Kidney epithelial cell (primary cell): Measurements from ENCODE around the gene ABHD8. TPM values are rescaled to one million over a fixed set of nuclear protein-coding genes. Genes with fewer than 3 reads are reported as not detected.

Source experiments
- DNase-seq: peaks from one replicate; pipeline ENCODE4 v3.0.0-alpha.2; 2010; ENCODE audit warnings: low read depth
- H3K27me3 ChIP-seq: 2 replicates; pipeline ENCODE4 v1.6.0; 2011; ENCODE audit warnings: low read length; ENCODE audit not compliant: control insufficient read depth, insufficient read depth
- H3K36me3 ChIP-seq: 2 replicates; pipeline ENCODE4 v1.5.1; 2011; ENCODE audit warnings: low read length; ENCODE audit not compliant: control insufficient read depth, insufficient read depth
- H3K4me3 ChIP-seq: 2 replicates; pipeline ENCODE4 v1.5.1; 2011; ENCODE audit warnings: low read depth, mild to moderate bottlenecking, control low read depth, low read length
- total RNA-seq: library from RNA; depleted of rRNA; stranded (reverse); fragments of >200 nt; gene quantifications from 2 replicates; pipeline ENCODE4 v1.2.3, GENCODE V29; 2015
- TF ChIP-seq, protein P1 (sequence below): IDR thresholded peaks from 2 replicates; pipeline ENCODE4 v1.5.1; 2011; ENCODE audit warnings: mild to moderate bottlenecking, moderate library complexity, low read length, control low read depth, inconsistent platforms; ENCODE audit not compliant: insufficient read depth, poor library complexity, severe bottlenecking

The ABHD8 gene
- total RNA-seq, 1 donor from 2014 or later = 18.6 TPM

DNA sequence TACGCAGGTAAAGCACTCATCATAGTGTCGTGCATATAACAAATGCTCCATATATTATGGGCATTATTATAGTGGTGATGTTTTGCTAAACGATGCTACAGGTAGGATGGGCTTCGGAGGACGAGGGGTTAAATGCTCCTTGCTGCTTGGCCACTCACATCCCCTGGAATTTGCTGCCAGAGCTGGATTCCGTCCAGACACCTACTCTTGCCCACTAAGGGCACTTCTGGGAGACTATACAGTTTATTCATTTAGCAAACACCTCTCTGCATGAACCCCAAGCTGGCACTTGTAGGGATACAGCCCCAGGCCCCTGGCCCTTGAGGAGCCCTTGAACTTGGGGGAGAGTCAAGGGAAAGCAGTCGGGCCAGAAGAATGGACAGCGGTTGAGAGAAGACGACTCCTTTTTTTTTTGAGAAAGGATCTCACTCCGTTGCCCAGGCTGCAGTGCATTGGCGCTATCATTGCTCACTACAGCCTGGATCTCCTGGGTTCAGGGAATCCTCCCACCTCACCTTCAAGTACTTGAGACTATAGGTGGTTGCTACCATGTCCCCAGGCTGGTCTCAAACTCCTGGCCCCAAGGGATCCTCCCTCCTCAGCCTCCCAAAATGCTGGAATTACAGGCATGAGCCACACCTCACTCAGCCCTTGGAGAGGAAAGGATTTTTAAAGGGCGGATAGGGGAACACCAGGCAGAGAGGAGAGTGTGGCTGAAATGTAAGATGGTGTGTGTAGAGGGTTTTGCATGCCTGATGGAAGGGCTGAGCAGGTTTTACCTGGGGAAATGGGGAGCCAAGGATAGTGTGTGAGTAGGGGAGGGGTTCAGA is 1.4 kb upstream of the ABHD8 start:
- no peaks in the 10 kb centered on the region for H3K27me3 ChIP-seq
- DNase-seq = no peak
- H3K4me3 ChIP-seq = no peak overlapping the region
- TF ChIP-seq, protein P1, sequence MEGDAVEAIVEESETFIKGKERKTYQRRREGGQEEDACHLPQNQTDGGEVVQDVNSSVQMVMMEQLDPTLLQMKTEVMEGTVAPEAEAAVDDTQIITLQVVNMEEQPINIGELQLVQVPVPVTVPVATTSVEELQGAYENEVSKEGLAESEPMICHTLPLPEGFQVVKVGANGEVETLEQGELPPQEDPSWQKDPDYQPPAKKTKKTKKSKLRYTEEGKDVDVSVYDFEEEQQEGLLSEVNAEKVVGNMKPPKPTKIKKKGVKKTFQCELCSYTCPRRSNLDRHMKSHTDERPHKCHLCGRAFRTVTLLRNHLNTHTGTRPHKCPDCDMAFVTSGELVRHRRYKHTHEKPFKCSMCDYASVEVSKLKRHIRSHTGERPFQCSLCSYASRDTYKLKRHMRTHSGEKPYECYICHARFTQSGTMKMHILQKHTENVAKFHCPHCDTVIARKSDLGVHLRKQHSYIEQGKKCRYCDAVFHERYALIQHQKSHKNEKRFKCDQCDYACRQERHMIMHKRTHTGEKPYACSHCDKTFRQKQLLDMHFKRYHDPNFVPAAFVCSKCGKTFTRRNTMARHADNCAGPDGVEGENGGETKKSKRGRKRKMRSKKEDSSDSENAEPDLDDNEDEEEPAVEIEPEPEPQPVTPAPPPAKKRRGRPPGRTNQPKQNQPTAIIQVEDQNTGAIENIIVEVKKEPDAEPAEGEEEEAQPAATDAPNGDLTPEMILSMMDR = no peak
- H3K36me3 ChIP-seq = peaks cover 1% of the 10 kb centered on the region

DNA sequence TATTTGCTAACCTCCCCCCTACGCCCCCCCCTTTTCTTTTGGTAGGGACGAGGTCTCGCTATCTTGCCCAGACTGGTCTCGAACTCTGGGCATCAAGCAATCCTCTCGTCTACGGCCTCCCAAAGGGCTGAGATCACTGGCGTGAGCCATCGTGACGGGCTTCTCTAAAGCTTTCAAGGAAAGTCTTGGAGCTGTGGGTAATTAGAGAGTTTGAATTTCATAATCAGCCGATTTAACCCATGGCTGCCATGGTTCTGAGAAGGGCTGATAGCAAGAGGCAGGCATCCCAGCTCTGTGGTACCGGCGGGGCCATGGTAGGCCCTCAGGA is 679 bp upstream of the ABHD8 start:
- peaks cover 1% of the 10 kb centered on the region for H3K36me3 ChIP-seq
- no peak for DNase-seq
- TF ChIP-seq, protein P1 = no peak
- no peak overlapping the region for H3K4me3 ChIP-seq
- no peaks in the 10 kb centered on the region for H3K27me3 ChIP-seq

DNA sequence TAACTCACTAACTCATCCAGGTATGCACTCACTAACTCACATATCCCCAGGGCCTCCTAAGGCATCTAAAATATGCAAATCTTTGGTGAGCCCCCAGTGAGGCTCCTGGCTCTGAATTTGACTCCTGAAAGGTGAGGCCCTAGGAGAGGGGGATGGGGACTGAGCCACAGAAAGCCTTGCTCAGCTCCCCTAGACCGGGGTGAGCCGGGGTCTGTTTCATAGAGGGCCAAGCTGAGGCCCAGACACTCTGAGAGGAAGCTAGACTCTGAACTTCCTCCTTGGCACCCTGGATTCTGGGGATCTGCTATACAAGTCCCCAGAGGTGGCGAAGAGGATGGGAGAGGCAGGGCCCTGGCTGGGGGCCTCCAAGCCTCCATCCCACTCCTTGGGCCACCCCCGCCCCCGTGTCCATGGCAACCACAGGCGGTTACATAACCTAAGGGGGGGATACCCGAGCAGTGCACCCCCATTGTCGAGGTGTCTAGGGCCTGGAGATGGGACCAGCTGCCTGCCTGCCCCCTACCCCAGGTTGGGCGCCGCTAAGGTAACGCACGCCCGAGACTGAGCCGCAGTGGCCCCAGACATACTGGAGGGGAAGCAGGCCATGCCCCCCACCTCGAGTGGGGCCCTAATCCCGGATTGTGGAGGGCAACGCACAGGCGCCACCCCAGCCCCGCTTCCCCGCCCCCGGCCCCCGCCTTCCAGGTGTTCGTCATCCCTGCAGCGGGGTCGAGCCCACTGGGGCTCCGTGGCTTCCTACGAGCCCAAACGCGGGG is 646 bp downstream of the ABHD8 start:
- DNase-seq = no peak
- H3K27me3 ChIP-seq = no peaks in the 10 kb centered on the region
- TF ChIP-seq, protein P1 = no peak
- peak overlapping the region; percentile 70 for H3K4me3 ChIP-seq
- H3K36me3 ChIP-seq = peaks cover 3% of the 10 kb centered on the region

DNA sequence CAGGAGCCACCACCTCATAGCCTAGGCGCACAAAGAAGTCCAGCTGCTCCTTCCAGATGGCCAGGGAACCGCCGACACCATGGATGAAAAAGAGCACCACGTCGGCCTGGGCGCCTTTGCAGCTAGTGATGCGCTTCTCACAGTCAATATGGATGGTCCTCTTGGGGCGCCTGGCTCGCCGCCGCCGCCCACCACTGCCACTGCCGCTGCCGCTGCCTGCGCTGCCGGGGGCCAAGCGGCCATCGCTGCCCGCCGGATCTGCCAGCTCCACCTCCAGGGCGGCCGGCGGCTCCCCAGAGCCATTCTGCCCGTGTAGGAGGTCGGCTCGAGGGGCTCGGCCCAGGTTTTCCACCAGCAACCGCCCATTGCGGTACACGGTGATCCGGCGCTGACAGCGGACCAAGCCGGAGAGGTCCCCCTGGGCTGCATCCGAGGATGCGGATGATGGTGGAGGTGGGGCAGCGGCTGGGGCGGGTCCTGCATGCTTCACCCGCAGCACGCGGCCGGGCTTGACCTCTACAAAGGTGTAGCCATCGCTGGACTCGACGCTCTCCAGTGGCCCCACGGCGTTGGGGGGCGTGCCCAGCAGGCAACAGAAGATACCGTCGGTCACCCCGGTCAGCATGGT is 2.1 kb downstream of the ABHD8 start:
- no peak for DNase-seq
- no peaks in the 10 kb centered on the region for H3K27me3 ChIP-seq
- H3K4me3 ChIP-seq = no peak overlapping the region
- TF ChIP-seq, protein P1 = no peak
- H3K36me3 ChIP-seq = peaks cover 3% of the 10 kb centered on the region

DNA sequence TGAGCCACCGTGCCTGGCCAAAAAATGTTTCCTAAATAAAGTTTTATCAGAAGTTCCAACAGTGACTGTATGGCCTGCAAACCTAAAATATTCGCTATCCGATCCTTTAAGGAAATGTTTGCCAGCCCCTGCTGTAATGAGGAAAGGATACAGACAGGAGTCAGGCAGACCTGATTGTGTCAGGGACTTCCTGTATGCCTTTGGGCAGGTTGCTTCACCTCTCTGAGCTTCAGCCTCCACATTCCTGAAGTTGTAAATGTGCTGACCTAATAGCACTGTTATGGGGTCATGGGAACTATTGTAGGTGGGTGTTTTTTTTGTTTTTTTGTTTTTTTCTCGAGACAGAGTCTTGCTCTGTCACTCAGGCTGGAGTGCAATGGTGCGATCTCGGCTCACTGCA is 6.2 kb downstream of the ABHD8 start:
- Histone ChIP-seq H3K27me3 (no peaks in the 10 kb centered on the region), H3K36me3 (peaks cover 3% of the 10 kb centered on the region), H3K4me3 (no peak overlapping the region)
- TF ChIP-seq, protein P1 = no peak
- DNase-seq = no peak
